GM23248 (cell line): Measurements from ENCODE around the gene CCDC54. TPM values are rescaled to one million over a fixed set of nuclear protein-coding genes. Genes with fewer than 3 reads are reported as not detected.

Experiments
- DNase-seq: peaks from one replicate; pipeline ENCODE4 v3.0.0-alpha.2; 2015
- H2AFZ ChIP-seq: fragments of 200-600 bp; sonication (generic); 2 replicates; pipeline ENCODE4 v1.6.1; 2016; ENCODE audit warnings: antibody characterized with exemption
- H3F3A ChIP-seq: fragments of 200-600 bp; sonication (generic); 2 replicates; pipeline ENCODE4 v1.6.1; 2016; ENCODE audit warnings: mild to moderate bottlenecking, antibody characterized with exemption, mixed run types; ENCODE audit not compliant: insufficient read depth
- H3K27ac ChIP-seq: fragments of 200-600 bp; sonication (generic); 2 replicates; pipeline ENCODE4 v1.5.1; 2016; ENCODE audit warnings: mild to moderate bottlenecking
- H3K27me3 ChIP-seq: fragments of 200-600 bp; sonication (generic); replicated peaks from 2 replicates; pipeline ENCODE4 v1.6.1; 2016; ENCODE audit warnings: mild to moderate bottlenecking; ENCODE audit not compliant: insufficient read depth
- H3K36me3 ChIP-seq: fragments of 200-600 bp; sonication (generic); 2 replicates; pipeline ENCODE4 v1.6.1; 2016; ENCODE audit warnings: low read depth, mild to moderate bottlenecking
- H3K4me1 ChIP-seq: fragments of 200-600 bp; sonication (generic); 2 replicates; pipeline ENCODE4 v1.6.1; 2016; ENCODE audit warnings: mild to moderate bottlenecking; ENCODE audit not compliant: insufficient read depth
- H3K4me2 ChIP-seq: fragments of 200-600 bp; sonication (generic); one replicate; pipeline ENCODE4 v1.6.1; 2016; ENCODE audit warnings: mild to moderate bottlenecking; ENCODE audit not compliant: unreplicated experiment
- H3K4me3 ChIP-seq: fragments of 200-600 bp; sonication (generic); 2 replicates; pipeline ENCODE4 v1.5.1; 2016; ENCODE audit warnings: mild to moderate bottlenecking
- H3K79me2 ChIP-seq: fragments of 200-600 bp; sonication (generic); 2 replicates; pipeline ENCODE4 v1.6.1; 2016; ENCODE audit warnings: mild to moderate bottlenecking; ENCODE audit not compliant: insufficient read depth
- H3K9ac ChIP-seq: fragments of 200-600 bp; sonication (generic); 2 replicates; pipeline ENCODE4 v1.6.1; 2016; ENCODE audit warnings: mild to moderate bottlenecking
- H3K9me2 ChIP-seq: fragments of 200-600 bp; sonication (generic); 2 replicates; pipeline ENCODE4 v1.6.1; 2016; ENCODE audit warnings: mixed run types, mild to moderate bottlenecking, moderate library complexity; ENCODE audit not compliant: insufficient read depth
- H3K9me3 ChIP-seq: fragments of 200-600 bp; sonication (generic); one replicate; pipeline ENCODE4 v1.6.1; 2017; ENCODE audit warnings: low read depth
- H4K20me1 ChIP-seq: fragments of 200-600 bp; sonication (generic); 2 replicates; pipeline ENCODE4 v1.6.0; 2016; ENCODE audit not compliant: insufficient read depth
- EZH2 ChIP-seq: fragments of 200-600 bp; sonication (generic); IDR thresholded peaks from 2 replicates; pipeline ENCODE4 v1.6.1; 2018; ENCODE audit warnings: antibody characterized with exemption, mild to moderate bottlenecking; ENCODE audit not compliant: insufficient read depth, poor library complexity, severe bottlenecking
- EZH2phosphoT487 ChIP-seq: fragments of 200-600 bp; sonication (generic); IDR thresholded peaks from 2 replicates; pipeline ENCODE4 v1.6.1; 2018; ENCODE audit warnings: antibody characterized with exemption, moderate library complexity, mild to moderate bottlenecking, low read depth; ENCODE audit not compliant: insufficient read depth
- WGBS, 2 experiments: methylation state at CpG; one replicate each; pipeline ENCODE4 v1.1.6; 2015 to 2017; ENCODE audit warnings: low lambda C conversion rate in 2 of 2, low coverage in 1 of 2; ENCODE audit errors: missing lambda C conversion rate in 2 of 2; 5-methylcytosine and 5-hydroxymethylcytosine counted together
- in situ Hi-C: fragments of 300-500 bp; cut with MboI; formaldehyde crosslinking; loops from 2 replicates; pipeline ENCODE4 v1.15.0; 2020
- polyA plus RNA-seq: library from polyadenylated mRNA; unstranded; fragments of >200 nt; fragmentation: Nextera tagmentation; extraction: Ambion mirVana; gene quantifications from 2 replicates; pipeline ENCODE4 v1.2.1, GENCODE V29; 2016
- total RNA-seq: library from RNA; depleted of rRNA; stranded (reverse); fragments of >200 nt; shearing (Covaris generic); gene quantifications from 2 replicates; pipeline ENCODE4 v1.2.3, GENCODE V29; 2014; rRNA removed

The CCDC54 gene
- total and polyA plus RNA-seq, 2 experiments from 2014 or later: 0.16 TPM; not detected in 1

- no peak overlapping the region for H3K4me2 ChIP-seq
- H3F3A ChIP-seq: peaks cover 18% of the 10 kb centered on the region
- no peaks in the 10 kb centered on the region for H3K27me3 ChIP-seq
- no peaks in the 10 kb centered on the region for H3K79me2 ChIP-seq
- H3K4me1 ChIP-seq: peaks cover 25% of the 10 kb centered on the region
- H3K27ac ChIP-seq: no peak overlapping the region
- peak overlapping the region; percentile 8; the same call in 1 of the 2 replicates for H2AFZ ChIP-seq
- in situ Hi-C loops: loop anchor here (10.0 kb wide), 1 partner anchor 142 kb away; no protein-coding TSS in a partner anchor
- no peak overlapping the region for H3K9ac ChIP-seq
- TF ChIP-seq EZH2 (no peak), EZH2phosphoT487 (no peak)
- DNase-seq: peak; percentile 47
- H3K9me2 ChIP-seq: 0 out of 2 replicates have a peak, but pooled peaks cover 4% of the 10 kb centered on the region
- no peak overlapping the region for H3K4me3 ChIP-seq
- no peaks in the 10 kb centered on the region for H3K36me3 ChIP-seq
- H3K9me3 ChIP-seq: no peaks in the 10 kb centered on the region
- no peaks in the 10 kb centered on the region for H4K20me1 ChIP-seq
These were observed 39.6 kb downstream of the CCDC54 start for GRCh38 chr3:107416886-107417285.

GRCh38 chr3:107421170-107421792, 44.0 kb downstream of the CCDC54 start:
- Histone ChIP-seq H3K9me3 (no peaks in the 10 kb centered on the region), H3F3A (peaks cover 8% of the 10 kb centered on the region; the same call in 1 of the 2 replicates), H4K20me1 (no peaks in the 10 kb centered on the region), H3K27me3 (no peaks in the 10 kb centered on the region), H3K4me2 (peak overlapping the region; percentile 90), H3K79me2 (no peaks in the 10 kb centered on the region), H3K9ac (peak overlapping the region; percentile 34; the same call in 1 of the 2 replicates), H3K4me1 (peaks cover 18% of the 10 kb centered on the region; the same call in 1 of the 2 replicates), H2AFZ (peak overlapping the region; percentile 91), H3K27ac (no peak overlapping the region), H3K36me3 (no peaks in the 10 kb centered on the region), H3K4me3 (peak overlapping the region; percentile 71), H3K9me2 (no peaks in the 10 kb centered on the region)
- in situ Hi-C loops: no loop called here
- TF ChIP-seq EZH2: no peak
- no peak for TF ChIP-seq EZH2phosphoT487
- 2 to 3% methylated on average over 4 of the region's 4 CpGs for WGBS, 2 experiments
- DNase-seq: peak; percentile 75

GRCh38 chr3:107421881-107422280, 44.6 kb downstream of the CCDC54 start:
- no peaks in the 10 kb centered on the region for H3K9me2 ChIP-seq
- H3K4me3 ChIP-seq: no peak overlapping the region
- peaks cover 5% of the 10 kb centered on the region; the same call in 1 of the 2 replicates for H3F3A ChIP-seq
- in situ Hi-C loops: no loop called here
- WGBS, 2 experiments: 95 to 96% methylated on average over 1 of the region's 1 CpG
- H3K9ac ChIP-seq: no peak overlapping the region
- no peaks in the 10 kb centered on the region for H3K79me2 ChIP-seq
- H2AFZ ChIP-seq: no peak overlapping the region
- H3K36me3 ChIP-seq: no peaks in the 10 kb centered on the region
- H3K27ac ChIP-seq: no peak overlapping the region
- TF ChIP-seq EZH2 (no peak), EZH2phosphoT487 (no peak)
- no peaks in the 10 kb centered on the region for H3K9me3 ChIP-seq
- H3K4me2 ChIP-seq: no peak overlapping the region
- H4K20me1 ChIP-seq: no peaks in the 10 kb centered on the region
- DNase-seq: no peak
- H3K27me3 ChIP-seq: no peaks in the 10 kb centered on the region
- H3K4me1 ChIP-seq: peaks cover 12% of the 10 kb centered on the region; the same call in 1 of the 2 replicates

GRCh38 chr3:107425033-107425432, 47.8 kb downstream of the CCDC54 start:
- in situ Hi-C loops: no loop called here
- DNase-seq: no peak
- no peak overlapping the region for H2AFZ ChIP-seq
- no peaks in the 10 kb centered on the region for H4K20me1 ChIP-seq
- no peaks in the 10 kb centered on the region for H3K36me3 ChIP-seq
- H3K27ac ChIP-seq: no peak overlapping the region
- H3K79me2 ChIP-seq: no peaks in the 10 kb centered on the region
- no peaks in the 10 kb centered on the region for H3K9me2 ChIP-seq
- TF ChIP-seq EZH2 (no peak), EZH2phosphoT487 (no peak)
- H3K4me2 ChIP-seq: no peak overlapping the region
- peaks cover 4% of the 10 kb centered on the region; the same call in 1 of the 2 replicates for H3K4me1 ChIP-seq
- no peak overlapping the region for H3K9ac ChIP-seq
- H3K27me3 ChIP-seq: no peaks in the 10 kb centered on the region
- peaks cover 14% of the 10 kb centered on the region for H3F3A ChIP-seq
- no peaks in the 10 kb centered on the region for H3K9me3 ChIP-seq
- no peak overlapping the region for H3K4me3 ChIP-seq

- Histone ChIP-seq H2AFZ (no peak overlapping the region), H3K9me3 (no peaks in the 10 kb centered on the region), H3K79me2 (no peaks in the 10 kb centered on the region), H3K9ac (no peak overlapping the region), H3K4me2 (no peak overlapping the region), H3K4me3 (no peak overlapping the region), H3K27me3 (no peaks in the 10 kb centered on the region), H3K9me2 (no peaks in the 10 kb centered on the region), H4K20me1 (no peaks in the 10 kb centered on the region), H3K4me1 (peaks cover 8% of the 10 kb centered on the region), H3K36me3 (no peaks in the 10 kb centered on the region), H3K27ac (no peak overlapping the region), H3F3A (peaks cover 23% of the 10 kb centered on the region)
- in situ Hi-C loops: no loop called here
- TF ChIP-seq EZH2: no peak
- TF ChIP-seq EZH2phosphoT487: no peak
- no peak for DNase-seq
- 62 to 73% methylated on average over 3 of the region's 3 CpGs for WGBS, 2 experiments
These were observed 49.0 kb downstream of the CCDC54 start for GRCh38 chr3:107426223-107426622.

Other genes with a start within 250 kb of the CCDC54 start
- 48.8 and 52.4 TPM in 2 replicates for gene BBX, start 145.5 kb downstream of the CCDC54 start, total RNA-seq
- 60.8 and 65.5 TPM in 2 replicates for gene BBX, start 145.5 kb downstream of the CCDC54 start, polyA plus RNA-seq